K562 (cell line): ENCODE results near the gene TMEM158. TPM values are rescaled to one million over a fixed set of nuclear protein-coding genes. Genes with fewer than 3 reads are reported as not detected.

ENCODE experiments used
- EHMT2 ChIP-seq: fragments of 450-650 bp; IDR thresholded peaks from 2 replicates; pipeline ENCODE4 v1.6.1; 2018; ENCODE audit warnings: antibody characterized with exemption
- FOXJ3 ChIP-seq: sonication (generic); formaldehyde crosslinking; IDR thresholded peaks from 2 replicates; pipeline ENCODE4 v1.4.0; 2020; ENCODE audit warnings: mild to moderate bottlenecking, missing genetic modification reagents
- HSF4 ChIP-seq: fragments of 250-450 bp; sonication (Bioruptor Pico); IDR thresholded peaks from 2 replicates; pipeline ENCODE4 v2.1.2; 2022; ENCODE audit warnings: mild to moderate bottlenecking, moderate library complexity, borderline replicate concordance
- NEUROD1 ChIP-seq: fragments of 150-350 bp; IDR thresholded peaks from 2 replicates; pipeline ENCODE4 v1.6.1; 2014; ENCODE audit warnings: borderline replicate concordance, low read length, low read depth; ENCODE audit not compliant: partially characterized antibody
- POLR3A ChIP-seq: IDR thresholded peaks from 2 replicates; pipeline ENCODE4 v1.6.1; 2011; ENCODE audit warnings: borderline replicate concordance, mild to moderate bottlenecking, moderate library complexity; ENCODE audit not compliant: insufficient read length, insufficient read depth; ENCODE audit errors: extremely low read depth
- REST ChIP-seq, 2 experiments: fragments of 450-650 bp; formaldehyde crosslinking in 1 of 2; IDR thresholded peaks; 2 replicates each; pipeline versions ENCODE4 v1.4.0 to v1.6.1; 2014 to 2020; ENCODE audit warnings: mild to moderate bottlenecking in 2 of 2, borderline replicate concordance in 1 of 2, low read depth in 1 of 2
- TAF1 ChIP-seq: IDR thresholded peaks from 2 replicates; pipeline ENCODE4 v1.6.1; 2011; ENCODE audit warnings: mild to moderate bottlenecking, low read length, moderate library complexity; ENCODE audit not compliant: insufficient read depth, control insufficient read depth, severe bottlenecking; ENCODE audit errors: extremely low read depth
- ZBTB49 ChIP-seq: sonication (generic); formaldehyde crosslinking; IDR thresholded peaks from 2 replicates; pipeline ENCODE4 v1.8.0; 2022; ENCODE audit warnings: missing genetic modification reagents, mild to moderate bottlenecking, borderline replicate concordance
- ZBTB7A ChIP-seq: IDR thresholded peaks from 2 replicates; pipeline ENCODE4 v1.6.1; 2011; ENCODE audit warnings: low read depth, mild to moderate bottlenecking, low read length, moderate library complexity, borderline replicate concordance; ENCODE audit not compliant: control insufficient read depth
- ZNF507 ChIP-seq: conservative IDR thresholded peaks from 2 replicates; pipeline ENCODE4 v1.6.1; 2017; ENCODE audit warnings: missing genetic modification characterization, missing compliant biosample characterization
- ZNF511 ChIP-seq: sonication (generic); formaldehyde crosslinking; IDR thresholded peaks from 2 replicates; pipeline ENCODE4 v1.8.0; 2022; ENCODE audit warnings: mild to moderate bottlenecking, missing genetic modification reagents
- ZNF512 ChIP-seq: IDR thresholded peaks from 2 replicates; pipeline ENCODE4 v1.6.1; 2016; ENCODE audit warnings: missing genetic modification characterization, missing compliant biosample characterization
- ZNF696 ChIP-seq: fragments of 250-450 bp; sonication (Bioruptor Pico); conservative IDR thresholded peaks from 2 replicates; pipeline ENCODE4 v1.4.0; 2020; ENCODE audit warnings: mild to moderate bottlenecking, moderate library complexity
- polyA plus RNA-seq, 8 experiments: library from polyadenylated mRNA; depleted of rRNA in 4 of 8; stranded (reverse) in 5 of 8; unstranded in 3 of 8; fragments of >200 nt; fragmentation: Nextera tagmentation in 2 of 8; fragmentation: Illumina TruSeq in 1 of 8; extraction: Ambion mirVana in 2 of 8; extraction: Trizol in 1 of 8; gene quantifications; 2 replicates each; pipeline versions ENCODE4 v1.2.1 to v1.2.3, GENCODE V29; 2011 to 2014; ENCODE audit warnings: inconsistent platforms in 1 of 8, missing spikeins in 1 of 8
- total RNA-seq, 7 experiments: library from RNA; depleted of rRNA in 6 of 7; stranded (reverse); fragments of >200 nt in 6 of 7; fragmentation: Illumina TruSeq in 2 of 7; extraction: Trizol in 2 of 7; gene quantifications; 2 replicates each; pipeline versions ENCODE4 v1.2.1 to v1.2.3, GENCODE V29; 2011 to 2021; ENCODE audit warnings: low replicate concordance in 1 of 7

TMEM158 gene
- total and polyA plus RNA-seq, 9 of the 15 experiments (the other 6 are each of a cell fraction or from before 2014, with no cell fraction given): 2.2 to 46.5 (median 8.4) TPM

- no peak for TF ChIP-seq ZBTB49 (CRISPR knock-in tag)
- peak; percentile 87 for TF ChIP-seq EHMT2
- TF ChIP-seq NEUROD1: no peak
- TF ChIP-seq POLR3A: no peak
- TF ChIP-seq HSF4 (CRISPR knock-in tag): no peak
- TF ChIP-seq FOXJ3: no peak
- peak; percentile 44; the same call in 1 of the 2 replicates for TF ChIP-seq ZBTB7A
- no peak for TF ChIP-seq ZNF511
- TF ChIP-seq ZNF512 (tag): no peak
- no peak for TF ChIP-seq ZNF507 (tag)
- TF ChIP-seq TAF1: no peak
- TF ChIP-seq ZNF696 (CRISPR knock-in tag): no peak
- TF ChIP-seq REST (IDR thresholded peaks at IDR 0.05; ENCODE audit: borderline replicate concordance): peak; percentile 16; the same call in 1 of the 2 replicates
- no peak for TF ChIP-seq REST (CRISPR knock-in tag; IDR thresholded peaks at IDR 0.05; ENCODE audit: low read depth)
Observed at GRCh38 chr3:45269952-45270351, 43.9 kb upstream of the TMEM158 start (continued).
